ENCODE data around the gene CHN1. TPM values are rescaled to one million over a fixed set of nuclear protein-coding genes. Genes with fewer than 3 reads are reported as not detected.

Gene CHN1
- total RNA-seq, 2 experiments from 2014 or later = 5.3 to 5.6 TPM

DNA sequence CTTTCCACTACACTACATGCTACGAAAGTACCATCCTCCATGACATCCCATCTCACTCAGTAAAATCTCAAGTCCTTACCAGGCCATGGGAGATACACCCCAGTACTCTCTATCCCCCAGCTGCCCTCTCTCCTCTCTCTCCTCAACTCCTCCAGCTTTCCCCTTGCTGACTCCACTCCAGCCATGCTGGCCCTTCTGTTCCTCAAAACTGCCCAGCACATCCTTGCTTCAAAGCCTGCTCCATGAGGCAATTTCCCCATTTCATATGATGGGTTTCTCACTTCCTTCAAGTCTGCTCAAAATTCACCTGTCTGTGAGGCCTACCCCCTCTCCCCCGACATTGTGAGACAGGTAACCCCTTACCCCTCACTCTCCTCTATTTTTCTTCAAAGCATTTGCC is 8.6 kb downstream of the CHN1 start:
- ChIA-PET CTCF (no interaction called here), POLR2A (no interaction called here)
- Histone ChIP-seq H3K4me3 (ENCODE audit: low read length) (no peak overlapping the region), H3K4me1 (ENCODE audit: insufficient read depth, low read length) (no peaks in the 10 kb centered on the region), H3K27me3 (ENCODE audit: control insufficient read depth in 1 of 2, insufficient read depth in 2 of 2, low read length in 2 of 2) (peaks cover 4 to 18% of the 10 kb centered on the region in 2 experiments), H3K9me3 (ENCODE audit: control insufficient read depth in 1 of 2, insufficient read depth in 1 of 2, low read length in 2 of 2) (no peaks in the 10 kb centered on the region), H3K27ac (ENCODE audit: low read depth in 1 of 2, low read length in 2 of 2) (no peak overlapping the region), H3K36me3 (ENCODE audit: insufficient read depth, low read length) (no peaks in the 10 kb centered on the region)
- Mint-ChIP-seq H3K4me3 (no peak overlapping the region), H3K27me3 (peaks cover 32% of the 10 kb centered on the region), H3K27ac (no peak overlapping the region), H3K4me1 (ENCODE audit: low read depth) (no peaks in the 10 kb centered on the region), H3K9me3 (no peaks in the 10 kb centered on the region), H3K36me3 (ENCODE audit: low read depth) (no peaks in the 10 kb centered on the region)
- TF ChIP-seq, protein P1, sequence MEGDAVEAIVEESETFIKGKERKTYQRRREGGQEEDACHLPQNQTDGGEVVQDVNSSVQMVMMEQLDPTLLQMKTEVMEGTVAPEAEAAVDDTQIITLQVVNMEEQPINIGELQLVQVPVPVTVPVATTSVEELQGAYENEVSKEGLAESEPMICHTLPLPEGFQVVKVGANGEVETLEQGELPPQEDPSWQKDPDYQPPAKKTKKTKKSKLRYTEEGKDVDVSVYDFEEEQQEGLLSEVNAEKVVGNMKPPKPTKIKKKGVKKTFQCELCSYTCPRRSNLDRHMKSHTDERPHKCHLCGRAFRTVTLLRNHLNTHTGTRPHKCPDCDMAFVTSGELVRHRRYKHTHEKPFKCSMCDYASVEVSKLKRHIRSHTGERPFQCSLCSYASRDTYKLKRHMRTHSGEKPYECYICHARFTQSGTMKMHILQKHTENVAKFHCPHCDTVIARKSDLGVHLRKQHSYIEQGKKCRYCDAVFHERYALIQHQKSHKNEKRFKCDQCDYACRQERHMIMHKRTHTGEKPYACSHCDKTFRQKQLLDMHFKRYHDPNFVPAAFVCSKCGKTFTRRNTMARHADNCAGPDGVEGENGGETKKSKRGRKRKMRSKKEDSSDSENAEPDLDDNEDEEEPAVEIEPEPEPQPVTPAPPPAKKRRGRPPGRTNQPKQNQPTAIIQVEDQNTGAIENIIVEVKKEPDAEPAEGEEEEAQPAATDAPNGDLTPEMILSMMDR (IDR thresholded peaks at IDR 0.05) = no peak
- intact Hi-C loops (cut with DNase I, micrococcal nuclease) = no loop called here
- DNase-seq (no peak), ATAC-seq (ENCODE audit: poor library complexity) (no peak)

GRCh38 chr2:174994381-174994780 is 10.8 kb downstream of the CHN1 start:
- Mint-ChIP-seq H3K4me1 (ENCODE audit: low read depth) (no peaks in the 10 kb centered on the region), H3K27me3 (peaks cover 10% of the 10 kb centered on the region), H3K4me3 (no peak overlapping the region), H3K9me3 (no peaks in the 10 kb centered on the region), H3K36me3 (ENCODE audit: low read depth) (no peaks in the 10 kb centered on the region), H3K27ac (no peak overlapping the region)
- TF ChIP-seq, protein P1 (IDR thresholded peaks at IDR 0.05) = no peak
- Histone ChIP-seq H3K36me3 (ENCODE audit: insufficient read depth, low read length) (no peaks in the 10 kb centered on the region), H3K27ac (ENCODE audit: low read depth in 1 of 2, low read length in 2 of 2) (no peak overlapping the region), H3K27me3 (ENCODE audit: control insufficient read depth in 1 of 2, insufficient read depth in 2 of 2, low read length in 2 of 2) (peaks cover 0 to 6% of the 10 kb centered on the region in 2 experiments), H3K4me3 (ENCODE audit: low read length) (no peak overlapping the region), H3K4me1 (ENCODE audit: insufficient read depth, low read length) (peaks cover 4% of the 10 kb centered on the region), H3K9me3 (ENCODE audit: control insufficient read depth in 1 of 2, insufficient read depth in 1 of 2, low read length in 2 of 2) (no peaks in the 10 kb centered on the region)
- ATAC-seq (ENCODE audit: poor library complexity) (no peak), DNase-seq (no peak)
- intact Hi-C loops (cut with DNase I, micrococcal nuclease) = no loop called here
- ChIA-PET POLR2A (no interaction called here), CTCF (interaction anchor here (0.8 kb wide), 1 partner anchor 245 kb away, joined by 3 read pairs; no protein-coding TSS in a partner anchor)

DNA sequence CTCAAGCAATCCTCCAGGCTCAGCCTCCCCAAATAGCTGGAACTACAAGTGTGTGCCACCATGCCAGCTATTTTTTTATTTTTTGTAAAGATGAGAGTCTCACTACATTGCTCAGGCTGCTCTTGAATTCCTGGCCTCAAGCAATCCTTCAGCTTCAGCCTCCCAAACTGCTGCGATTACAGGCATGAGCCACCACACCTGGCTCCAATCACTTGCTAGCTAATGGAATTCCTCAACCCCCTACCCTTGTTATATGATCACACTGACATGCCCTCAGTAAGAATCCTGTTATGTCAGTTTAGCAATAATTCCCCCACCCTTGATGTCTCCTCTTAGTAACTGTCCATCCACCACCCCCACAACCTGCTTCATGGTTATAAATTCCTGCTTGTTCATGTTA is 12.3 kb downstream of the CHN1 start:
- Histone ChIP-seq H3K27ac (ENCODE audit: low read depth in 1 of 2, low read length in 2 of 2) (no peak overlapping the region), H3K4me3 (ENCODE audit: low read length) (no peak overlapping the region), H3K4me1 (ENCODE audit: insufficient read depth, low read length) (peaks cover 4% of the 10 kb centered on the region), H3K27me3 (ENCODE audit: control insufficient read depth in 1 of 2, insufficient read depth in 2 of 2, low read length in 2 of 2) (peaks cover 0 to 3% of the 10 kb centered on the region in 2 experiments), H3K36me3 (ENCODE audit: insufficient read depth, low read length) (no peaks in the 10 kb centered on the region), H3K9me3 (ENCODE audit: control insufficient read depth in 1 of 2, insufficient read depth in 1 of 2, low read length in 2 of 2) (no peaks in the 10 kb centered on the region)
- TF ChIP-seq, protein P1 (IDR thresholded peaks at IDR 0.05) = no peak
- no peaks in the 10 kb centered on the region for H3K9me3 Mint-ChIP-seq
- H3K36me3 Mint-ChIP-seq (ENCODE audit: low read depth) = no peaks in the 10 kb centered on the region
- no peak overlapping the region for H3K4me3 Mint-ChIP-seq
- DNase-seq (no peak), ATAC-seq (ENCODE audit: poor library complexity) (no peak)
- intact Hi-C loops (cut with DNase I, micrococcal nuclease) = no loop called here
- ChIA-PET CTCF (no interaction called here), POLR2A (no interaction called here)
- peaks cover 9% of the 10 kb centered on the region for H3K27me3 Mint-ChIP-seq
- H3K4me1 Mint-ChIP-seq (ENCODE audit: low read depth) = no peaks in the 10 kb centered on the region
- H3K27ac Mint-ChIP-seq = no peak overlapping the region

Measured in CD4-positive, alpha-beta T cell (primary cell).